GM19438 (cell line): Measurements from ENCODE around the gene LAMC3.
"Not testable (repeated sequence)": the region's sequence is repeated elsewhere in the genome, so short reads cannot be mapped to it uniquely, and the experiment has no call there.

Experiments
- ATAC-seq: cut with Tn5 transposase; IDR thresholded peaks from one replicate; pipeline ENCODE4 v1.9.1; 2021; ENCODE audit warnings: low read depth; ENCODE audit not compliant: unreplicated experiment

Gene LAMC3

GRCh38 chr9:131027048-131027871, 18.3 kb downstream of the LAMC3 start:
- no peak for ATAC-seq

- no peak for ATAC-seq
Observed at GRCh38 chr9:131027872-131028179, 18.9 kb downstream of the LAMC3 start.

- ATAC-seq = no peak
Observed at GRCh38 chr9:131028221-131028884, 19.4 kb downstream of the LAMC3 start.

GRCh38 chr9:131028931-131029573, 20.1 kb downstream of the LAMC3 start:
- no peak for ATAC-seq

- ATAC-seq = no peak
Observed at GRCh38 chr9:131029574-131029952, 20.6 kb downstream of the LAMC3 start.

GRCh38 chr9:131030239-131031004, 21.4 kb downstream of the LAMC3 start:
- ATAC-seq = no peak

GRCh38 chr9:131031005-131031641, 22.1 kb downstream of the LAMC3 start:
- no peak for ATAC-seq

- no peak for ATAC-seq
Observed at GRCh38 chr9:131031642-131032005, 22.6 kb downstream of the LAMC3 start.

- no peak for ATAC-seq
Observed at GRCh38 chr9:131032384-131032783, 23.4 kb downstream of the LAMC3 start.

GRCh38 chr9:131033269-131034224, 24.6 kb downstream of the LAMC3 start:
- ATAC-seq = no peak

- no peak for ATAC-seq
Observed at GRCh38 chr9:131034268-131034667, 25.3 kb downstream of the LAMC3 start.

- ATAC-seq = not testable (repeated sequence)
Observed at GRCh38 chr9:131034749-131035148, 25.8 kb downstream of the LAMC3 start.

- ATAC-seq = no peak
Observed at GRCh38 chr9:131035548-131035947, 26.6 kb downstream of the LAMC3 start.

- no peak for ATAC-seq
Observed at GRCh38 chr9:131036071-131036470, 27.1 kb downstream of the LAMC3 start.

GRCh38 chr9:131036529-131037334, 27.8 kb downstream of the LAMC3 start:
- no peak for ATAC-seq

GRCh38 chr9:131037335-131038255, 28.6 kb downstream of the LAMC3 start:
- no peak for ATAC-seq

- ATAC-seq = no peak
Observed at GRCh38 chr9:131038256-131039128, 29.5 kb downstream of the LAMC3 start.
